ENCODE results near the gene MYMX.

Gene MYMX

GRCh38 chr6:44262467-44263353 lies 46.0 kb downstream of the MYMX start:
- DNase-seq (ENCODE audit: extremely low read depth in 1 of 2, low read depth in 1 of 2), result no peak

GRCh38 chr6:44263354-44264100 lies 46.8 kb downstream of the MYMX start:
- DNase-seq (ENCODE audit: extremely low read depth in 1 of 2, low read depth in 1 of 2), result no peak

GRCh38 chr6:44264154-44265006 lies 47.7 kb downstream of the MYMX start:
- DNase-seq (ENCODE audit: extremely low read depth in 1 of 2, low read depth in 1 of 2), result no peak

GRCh38 chr6:44265007-44265721 lies 48.4 kb downstream of the MYMX start, which contains the start of gene NFKBIE:
NFKBIE (minus strand) TSS chr6:44265551; CDS start chr6:44265346, 205 bp downstream.
- DNase-seq (ENCODE audit: extremely low read depth in 1 of 2, low read depth in 1 of 2), result peak; percentile 86 to 92

- no peak for DNase-seq (ENCODE audit: extremely low read depth in 1 of 2, low read depth in 1 of 2)
Observed at GRCh38 chr6:44265722-44266233, 49.1 kb downstream of the MYMX start.

GRCh38 chr6:44266347-44266746 lies 49.6 kb downstream of the MYMX start:
- no peak for DNase-seq (ENCODE audit: extremely low read depth in 1 of 2, low read depth in 1 of 2)

- DNase-seq (ENCODE audit: extremely low read depth in 1 of 2, low read depth in 1 of 2), result no peak
Observed at GRCh38 chr6:44267252-44267651, 50.5 kb downstream of the MYMX start.

Measured in stimulated activated CD8-positive, alpha-beta memory T cell treated with anti-CD3 and anti-CD28 coated beads, Interleukin-7, amount 100 ng/mL, for 48 hours (primary cell).